ENCODE measurements around the gene OSBPL1A.

DNA sequence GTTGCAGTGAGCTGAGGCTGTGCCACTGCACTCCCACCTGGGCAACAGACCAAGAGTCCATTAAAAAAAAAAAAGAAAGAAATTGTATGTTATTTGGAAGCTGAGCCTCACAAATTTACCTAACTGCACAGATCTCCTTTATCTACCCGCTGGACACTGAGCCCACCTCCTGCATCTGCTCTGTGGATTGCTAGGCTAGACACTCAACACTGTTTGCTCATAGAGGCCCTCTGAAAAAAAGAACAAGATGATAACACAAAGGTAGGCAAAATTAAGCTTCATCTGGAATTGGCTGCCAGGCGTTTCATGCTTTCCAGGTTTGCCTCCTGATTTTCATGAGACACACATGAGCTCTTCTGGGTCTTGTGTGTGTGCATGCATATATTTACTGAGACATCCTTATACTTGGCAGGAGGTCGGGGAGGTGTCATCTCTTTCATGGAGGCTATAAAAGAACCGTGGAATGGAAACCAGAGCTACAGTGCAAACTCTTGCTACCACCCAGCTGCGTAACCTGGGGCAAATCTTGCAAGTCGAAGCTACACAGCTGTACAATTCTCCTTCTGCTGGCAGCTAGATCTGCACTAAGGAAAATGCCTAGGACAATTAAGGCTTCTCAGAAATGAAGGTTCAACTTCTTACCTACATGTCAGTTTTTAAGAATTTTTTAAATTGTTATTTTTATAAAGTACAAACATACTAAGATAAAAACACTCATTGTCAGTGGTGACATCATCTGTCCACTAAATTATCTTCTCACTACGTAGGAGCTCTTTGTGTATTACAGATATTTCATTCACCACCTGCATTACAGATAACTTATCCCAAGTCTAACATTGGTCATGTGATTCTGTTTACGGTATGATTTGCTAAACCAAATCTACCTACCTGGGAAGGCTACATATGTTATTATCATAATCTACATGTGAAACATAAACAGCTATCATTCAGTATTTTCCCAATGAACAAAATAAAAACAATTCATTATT, 195.6 kb downstream of the OSBPL1A start:
- TF ChIP-seq, protein P1, sequence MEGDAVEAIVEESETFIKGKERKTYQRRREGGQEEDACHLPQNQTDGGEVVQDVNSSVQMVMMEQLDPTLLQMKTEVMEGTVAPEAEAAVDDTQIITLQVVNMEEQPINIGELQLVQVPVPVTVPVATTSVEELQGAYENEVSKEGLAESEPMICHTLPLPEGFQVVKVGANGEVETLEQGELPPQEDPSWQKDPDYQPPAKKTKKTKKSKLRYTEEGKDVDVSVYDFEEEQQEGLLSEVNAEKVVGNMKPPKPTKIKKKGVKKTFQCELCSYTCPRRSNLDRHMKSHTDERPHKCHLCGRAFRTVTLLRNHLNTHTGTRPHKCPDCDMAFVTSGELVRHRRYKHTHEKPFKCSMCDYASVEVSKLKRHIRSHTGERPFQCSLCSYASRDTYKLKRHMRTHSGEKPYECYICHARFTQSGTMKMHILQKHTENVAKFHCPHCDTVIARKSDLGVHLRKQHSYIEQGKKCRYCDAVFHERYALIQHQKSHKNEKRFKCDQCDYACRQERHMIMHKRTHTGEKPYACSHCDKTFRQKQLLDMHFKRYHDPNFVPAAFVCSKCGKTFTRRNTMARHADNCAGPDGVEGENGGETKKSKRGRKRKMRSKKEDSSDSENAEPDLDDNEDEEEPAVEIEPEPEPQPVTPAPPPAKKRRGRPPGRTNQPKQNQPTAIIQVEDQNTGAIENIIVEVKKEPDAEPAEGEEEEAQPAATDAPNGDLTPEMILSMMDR (IDR thresholded peaks at IDR 0.05), result no peak
- no peak for TF ChIP-seq EP300 (IDR thresholded peaks at IDR 0.05)
- TF ChIP-seq POLR2A (IDR thresholded peaks at IDR 0.05), result no peak
- no peak for TF ChIP-seq POLR2AphosphoS5 (IDR thresholded peaks at IDR 0.05)

All from suprapubic skin (tissue), 4 donors.